ENCODE results near the gene ST8SIA4. TPM values are rescaled to one million over a fixed set of nuclear protein-coding genes. Genes with fewer than 3 reads are reported as not detected.
A peak's percentile ranks its signal among the peaks of the same experiment; 100 is the strongest.

ST8SIA4 gene
- total RNA-seq, 2 donors from 2014 or later, result 2.6 to 6.2 TPM

- H3K9ac ChIP-seq (ENCODE audit: low read depth in 2 of 2, low read length in 2 of 2), result peak overlapping the region in 1 of 2 donors; percentile 38
- H3K9me3 ChIP-seq, result no peaks in the 10 kb centered on the region
- DNase-seq, result peak; percentile 27
- no peaks in the 10 kb centered on the region for H3K27me3 ChIP-seq
- intact Hi-C loops (cut with DNase I), result no loop called here
- H3K36me3 ChIP-seq, result no peaks in the 10 kb centered on the region
- H3K27ac ChIP-seq, result peak overlapping the region; percentile 76
- H3K4me3 ChIP-seq, result peak overlapping the region; percentile 46
- TF ChIP-seq CTCF (IDR thresholded peaks at IDR 0.05), result no peak
- H3K4me1 ChIP-seq, result no peaks in the 10 kb centered on the region
These were observed 2.8 kb downstream of the ST8SIA4 start for GRCh38 chr5:100900142-100900795.

GRCh38 chr5:100899675-100900074, 3.4 kb downstream of the ST8SIA4 start:
- H3K4me1 ChIP-seq, result no peaks in the 10 kb centered on the region
- DNase-seq, result no peak
- intact Hi-C loops (cut with DNase I), result no loop called here
- H3K36me3 ChIP-seq, result no peaks in the 10 kb centered on the region
- no peaks in the 10 kb centered on the region for H3K27me3 ChIP-seq
- no peak overlapping the region for H3K9ac ChIP-seq (ENCODE audit: low read depth in 2 of 2, low read length in 2 of 2)
- H3K27ac ChIP-seq, result no peak overlapping the region
- peak overlapping the region; percentile 46 for H3K4me3 ChIP-seq
- no peak for TF ChIP-seq CTCF (IDR thresholded peaks at IDR 0.05)
- H3K9me3 ChIP-seq, result no peaks in the 10 kb centered on the region

GRCh38 chr5:100898504-100899346, 4.4 kb downstream of the ST8SIA4 start:
- Histone ChIP-seq H3K4me3 (no peak overlapping the region), H3K4me1 (no peaks in the 10 kb centered on the region), H3K27me3 (no peaks in the 10 kb centered on the region), H3K9ac (ENCODE audit: low read depth in 2 of 2, low read length in 2 of 2) (no peak overlapping the region), H3K36me3 (no peaks in the 10 kb centered on the region), H3K9me3 (no peaks in the 10 kb centered on the region), H3K27ac (no peak overlapping the region)
- no peak for TF ChIP-seq CTCF (IDR thresholded peaks at IDR 0.05)
- DNase-seq, result no peak
- intact Hi-C loops (cut with DNase I), result no loop called here

GRCh38 chr5:100896054-100896453, 7.0 kb downstream of the ST8SIA4 start:
- intact Hi-C loops (cut with DNase I), result no loop called here
- H3K36me3 ChIP-seq, result no peaks in the 10 kb centered on the region
- no peak overlapping the region for H3K4me3 ChIP-seq
- no peaks in the 10 kb centered on the region for H3K4me1 ChIP-seq
- DNase-seq, result no peak
- TF ChIP-seq CTCF (IDR thresholded peaks at IDR 0.05), result no peak
- H3K27me3 ChIP-seq, result no peaks in the 10 kb centered on the region
- H3K9ac ChIP-seq (ENCODE audit: low read depth in 2 of 2, low read length in 2 of 2), result no peak overlapping the region
- no peaks in the 10 kb centered on the region for H3K9me3 ChIP-seq
- H3K27ac ChIP-seq, result no peak overlapping the region

GRCh38 chr5:100890461-100891008, 12.5 kb downstream of the ST8SIA4 start:
- TF ChIP-seq CTCF (IDR thresholded peaks at IDR 0.05), result no peak
- H3K4me1 ChIP-seq, result no peaks in the 10 kb centered on the region
- no peaks in the 10 kb centered on the region for H3K36me3 ChIP-seq
- peak overlapping the region; percentile 5 for H3K27ac ChIP-seq
- intact Hi-C loops (cut with DNase I), result no loop called here
- DNase-seq, result no peak
- no peaks in the 10 kb centered on the region for H3K27me3 ChIP-seq
- no peak overlapping the region for H3K9ac ChIP-seq (ENCODE audit: low read depth in 2 of 2, low read length in 2 of 2)
- H3K4me3 ChIP-seq, result no peak overlapping the region
- no peaks in the 10 kb centered on the region for H3K9me3 ChIP-seq
